Stimulated activated CD8-positive, alpha-beta memory T cell treated with anti-CD3 and anti-CD28 coated beads, Interleukin-15, amount 100 ng/mL, for 24 hours (primary cell): ENCODE results near the gene S100A10.

ENCODE experiments used
- DNase-seq: peaks from one replicate; pipeline ENCODE4 v3.0.0-alpha.2; 2020; ENCODE audit warnings: low read depth

Gene S100A10

GRCh38 chr1:151935154-151935553, 58.5 kb downstream of the S100A10 start:
- no peak for DNase-seq

- no peak for DNase-seq
Measured at GRCh38 chr1:151934048-151934493, 59.6 kb downstream of the S100A10 start.
